HL-60/S4 treated with retinoic acid at 250 ng/mL for 4 days and 3 days (cell line): ENCODE results near the gene APOBEC3G.
"Not testable (repeated sequence)": the region's sequence is repeated elsewhere in the genome, so short reads cannot be mapped to it uniquely, and the experiment has no call there.

Source experiments
- in situ Hi-C: fragments of 300-500 bp; cut with MboI; formaldehyde crosslinking; loops from 2 replicates; pipeline ENCODE4 v1.7.0; 2022; ENCODE audit warnings: low sequenced_read_pairs

Gene APOBEC3G

DNA sequence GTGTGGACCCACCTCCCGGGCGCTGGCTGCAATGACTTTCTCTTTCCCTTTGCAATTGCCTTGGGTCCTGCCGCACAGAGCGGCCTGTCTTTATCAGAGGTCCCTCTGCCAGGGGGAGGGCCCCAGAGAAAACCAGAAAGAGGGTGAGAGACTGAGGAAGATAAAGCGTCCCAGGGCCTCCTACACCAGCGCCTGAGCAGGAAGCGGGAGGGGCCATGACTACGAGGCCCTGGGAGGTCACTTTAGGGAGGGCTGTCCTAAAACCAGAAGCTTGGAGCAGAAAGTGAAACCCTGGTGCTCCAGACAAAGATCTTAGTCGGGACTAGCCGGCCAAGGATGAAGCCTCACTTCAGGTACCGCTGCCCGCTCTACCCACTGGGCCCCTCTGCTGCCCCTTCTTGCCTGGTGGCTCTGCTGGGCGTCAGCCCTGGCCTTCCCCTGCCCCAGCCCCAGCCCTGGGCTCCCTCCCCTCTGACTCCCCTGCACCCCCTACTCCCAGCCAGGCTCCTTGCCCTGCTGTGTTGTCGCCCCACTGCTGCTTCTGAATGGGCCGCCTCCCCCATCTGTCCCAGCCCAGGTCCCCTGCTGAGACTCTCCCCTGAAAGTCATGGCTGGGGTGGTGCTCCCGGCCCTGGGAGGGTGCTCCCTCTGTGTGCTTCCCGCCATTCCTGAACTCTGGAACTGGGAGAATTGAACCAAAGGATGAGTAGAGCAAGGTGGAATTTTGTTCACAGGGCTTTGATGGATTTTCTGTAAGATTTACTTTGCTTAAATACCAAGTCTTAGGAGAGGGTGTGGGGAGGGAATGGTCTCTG lies at the start of gene APOBEC3G:
TSS of gene APOBEC3G (plus strand) at position 250 of the 815 bp plus-strand sequence. CDS start at position 337, 87 bp downstream.
- in situ Hi-C loops = not testable (repeated sequence)

DNA sequence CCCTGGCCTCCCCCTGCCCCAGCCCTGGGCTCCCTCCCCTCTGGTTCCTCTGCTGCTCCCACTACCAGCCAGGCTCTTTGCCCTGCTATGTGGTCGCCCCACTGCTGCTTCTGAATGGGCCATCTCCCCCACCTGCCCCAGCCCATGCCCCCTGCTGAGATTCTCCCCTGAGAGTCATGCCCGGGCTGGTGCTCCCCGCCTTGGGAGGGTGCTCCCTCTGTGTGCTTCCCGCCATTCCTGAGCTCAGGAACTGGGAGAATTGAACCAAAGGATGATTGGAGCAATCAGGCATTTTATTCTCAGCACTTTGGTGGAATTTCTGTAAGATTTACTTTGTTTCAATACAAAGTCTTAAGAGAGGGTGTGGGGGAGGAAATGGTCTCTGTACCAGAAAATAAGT lies 49.4 kb upstream of the APOBEC3G start:
- in situ Hi-C loops = no loop called here

DNA sequence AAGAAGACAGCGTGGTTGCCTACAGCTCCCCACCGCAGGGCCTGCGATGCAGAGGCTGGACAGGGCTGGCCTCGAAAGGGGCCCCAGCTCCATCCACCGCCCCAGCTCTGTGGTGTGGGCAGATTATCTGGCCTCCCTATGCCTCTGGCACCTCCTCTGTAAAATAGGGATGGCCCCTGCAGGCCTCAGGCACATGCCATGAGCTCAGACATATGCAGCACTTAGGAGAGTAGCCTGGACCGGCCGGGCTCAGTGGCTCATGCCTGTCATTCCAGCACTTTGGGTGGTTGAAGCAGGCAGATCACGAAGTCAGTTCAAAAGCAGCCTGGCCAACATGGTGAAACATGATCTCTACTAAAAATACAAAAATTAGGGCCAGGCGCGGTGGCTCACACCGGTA lies 48.8 kb upstream of the APOBEC3G start:
- in situ Hi-C loops = no loop called here

DNA sequence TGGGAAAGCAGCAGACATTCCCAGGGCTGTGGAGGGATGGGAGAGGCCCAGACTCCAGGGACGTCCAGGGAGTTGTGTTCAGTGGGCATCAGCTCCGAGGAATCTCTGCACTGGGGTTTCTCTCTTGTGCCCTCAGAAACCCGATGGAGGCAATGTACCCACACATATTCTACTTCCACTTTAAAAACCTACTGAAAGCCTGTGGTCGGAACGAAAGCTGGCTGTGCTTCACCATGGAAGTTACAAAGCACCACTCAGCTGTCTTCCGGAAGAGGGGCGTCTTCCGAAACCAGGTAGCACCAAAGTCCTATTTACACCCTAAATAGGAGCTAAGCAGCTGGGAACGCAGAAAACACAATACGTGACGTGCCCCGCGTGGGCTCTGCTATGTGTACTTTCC lies 47.8 kb upstream of the APOBEC3G start:
- in situ Hi-C loops = no loop called here

DNA sequence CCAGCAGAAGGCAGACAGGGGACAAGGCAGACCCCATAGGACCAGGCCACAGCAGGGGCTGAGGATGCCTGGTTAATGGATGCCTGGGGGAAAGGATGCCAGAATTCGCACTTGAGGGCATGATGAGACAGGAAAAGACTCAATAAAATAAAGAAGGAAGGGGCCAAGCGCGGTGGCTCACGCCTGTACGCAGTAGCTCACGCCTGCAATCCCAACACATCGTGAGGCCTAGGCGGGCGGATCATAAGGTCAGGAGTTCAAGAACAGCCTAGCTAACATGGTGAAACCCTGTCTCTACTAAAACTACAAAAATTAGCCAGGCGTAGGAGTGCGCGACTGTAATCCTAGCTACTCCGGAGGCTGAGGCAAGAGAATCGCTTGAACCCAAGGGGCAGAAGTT lies 46.4 kb upstream of the APOBEC3G start:
- in situ Hi-C loops = no loop called here

DNA sequence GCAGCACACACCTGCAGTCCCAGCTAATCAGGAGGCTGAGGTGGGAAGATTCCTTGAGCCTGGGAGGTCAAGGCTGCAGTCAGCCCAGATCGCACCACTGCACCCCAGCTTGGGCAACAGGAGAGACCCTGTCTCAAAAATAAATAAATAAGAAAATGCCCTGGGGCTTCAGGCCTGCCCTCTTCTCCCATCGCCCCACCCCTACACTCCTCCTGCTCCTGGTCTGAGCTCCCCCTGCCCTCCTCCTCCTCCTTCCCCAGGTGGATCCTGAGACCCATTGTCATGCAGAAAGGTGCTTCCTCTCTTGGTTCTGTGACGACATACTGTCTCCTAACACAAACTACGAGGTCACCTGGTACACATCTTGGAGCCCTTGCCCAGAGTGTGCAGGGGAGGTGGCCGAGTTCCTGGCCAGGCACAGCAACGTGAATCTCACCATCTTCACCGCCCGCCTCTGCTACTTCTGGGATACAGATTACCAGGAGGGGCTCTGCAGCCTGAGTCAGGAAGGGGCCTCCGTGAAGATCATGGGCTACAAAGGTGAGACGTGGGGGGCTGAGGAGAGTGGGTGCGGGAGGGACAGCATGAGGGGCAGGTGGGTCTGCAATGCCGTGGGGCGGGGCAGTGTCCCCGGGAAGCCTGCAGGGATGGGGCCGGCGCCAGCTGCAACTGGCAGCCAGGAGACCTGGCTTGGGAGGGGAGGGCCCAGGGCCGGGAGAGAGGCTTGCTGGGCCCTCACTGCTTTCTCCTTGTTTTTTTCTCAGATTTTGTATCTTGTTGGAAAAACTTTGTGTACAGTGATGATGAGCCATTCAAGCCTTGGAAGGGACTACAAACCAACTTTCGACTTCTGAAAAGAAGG lies 45.4 kb upstream of the APOBEC3G start:
- in situ Hi-C loops = not testable (repeated sequence)

DNA sequence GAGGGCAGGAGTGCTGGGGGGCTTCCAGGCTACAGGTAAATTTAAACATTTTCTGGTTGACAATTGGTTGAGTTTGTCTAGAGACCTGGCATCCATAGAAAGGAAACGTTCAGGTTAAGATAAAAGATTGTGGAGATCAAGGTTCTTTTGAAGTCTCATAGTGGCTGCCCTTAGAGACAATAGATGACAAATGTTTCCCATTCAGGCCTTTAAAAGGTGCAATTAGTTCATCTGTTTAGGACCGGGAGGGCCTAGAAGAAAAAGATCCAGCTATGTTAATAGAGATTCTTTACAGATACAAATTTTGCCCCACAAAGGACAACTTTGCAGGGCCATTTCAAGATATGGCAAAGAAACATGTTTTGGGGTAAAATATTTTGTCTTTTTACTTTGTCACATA lies 40.0 kb upstream of the APOBEC3G start:
- in situ Hi-C loops = not testable (repeated sequence)

DNA sequence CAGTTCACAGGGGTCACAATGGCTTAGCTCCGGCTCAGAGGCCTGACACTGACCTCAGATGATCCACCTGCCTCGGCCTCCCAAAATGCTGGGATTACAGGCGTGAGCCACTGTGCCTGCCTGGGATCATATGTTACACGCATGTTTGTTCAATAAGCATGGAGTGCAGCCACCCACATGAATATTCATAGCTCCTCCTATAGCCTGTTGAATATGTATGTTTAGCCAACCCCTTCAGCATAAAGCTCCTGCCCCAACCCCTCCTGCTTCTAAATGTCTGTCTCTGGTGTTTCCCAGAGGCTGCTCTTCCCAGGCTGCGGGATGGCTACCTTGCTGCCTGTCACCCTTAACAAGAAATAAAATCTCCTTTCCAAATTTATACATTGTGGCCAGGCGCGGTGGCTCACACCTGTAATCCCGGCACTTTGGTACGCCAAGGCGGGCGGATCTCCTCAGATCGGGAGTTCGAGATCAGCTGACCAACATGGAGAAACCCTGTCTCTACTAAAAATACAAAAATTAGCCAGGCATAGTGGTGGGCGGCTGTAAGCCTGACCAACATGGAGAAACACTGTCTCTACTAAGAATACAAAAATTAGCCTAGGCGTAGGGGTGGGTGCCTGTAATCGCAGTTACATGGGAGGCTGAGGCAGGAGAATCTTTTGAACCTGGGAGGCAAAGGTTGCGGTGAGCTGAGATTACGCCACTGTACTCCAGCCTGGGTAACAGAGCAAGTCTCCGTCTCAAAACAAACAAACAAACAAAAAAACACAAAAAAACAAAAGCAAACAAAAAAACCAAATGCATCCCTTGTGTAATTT lies 37.6 kb upstream of the APOBEC3G start:
- in situ Hi-C loops = no loop called here

DNA sequence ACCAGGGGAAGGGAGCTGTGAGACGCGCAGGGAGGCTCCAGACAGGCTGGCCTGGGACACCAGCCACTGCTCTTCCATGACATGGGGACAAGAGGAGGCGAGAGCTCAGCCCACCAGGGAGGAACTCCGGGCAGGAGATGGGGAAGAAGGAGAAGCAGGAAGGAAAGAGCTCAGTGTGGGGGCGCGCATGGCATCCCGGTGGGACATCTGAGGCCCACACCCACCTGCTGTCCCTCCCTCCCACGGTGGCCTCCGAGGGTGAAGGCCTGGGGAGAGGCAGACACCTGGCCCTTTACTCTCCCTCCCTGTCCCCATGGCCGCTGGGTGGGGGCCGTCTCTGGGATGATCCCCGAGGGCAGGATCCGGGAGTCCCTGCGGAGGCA lies 36.9 kb upstream of the APOBEC3G start:
- in situ Hi-C loops = not testable (repeated sequence)

DNA sequence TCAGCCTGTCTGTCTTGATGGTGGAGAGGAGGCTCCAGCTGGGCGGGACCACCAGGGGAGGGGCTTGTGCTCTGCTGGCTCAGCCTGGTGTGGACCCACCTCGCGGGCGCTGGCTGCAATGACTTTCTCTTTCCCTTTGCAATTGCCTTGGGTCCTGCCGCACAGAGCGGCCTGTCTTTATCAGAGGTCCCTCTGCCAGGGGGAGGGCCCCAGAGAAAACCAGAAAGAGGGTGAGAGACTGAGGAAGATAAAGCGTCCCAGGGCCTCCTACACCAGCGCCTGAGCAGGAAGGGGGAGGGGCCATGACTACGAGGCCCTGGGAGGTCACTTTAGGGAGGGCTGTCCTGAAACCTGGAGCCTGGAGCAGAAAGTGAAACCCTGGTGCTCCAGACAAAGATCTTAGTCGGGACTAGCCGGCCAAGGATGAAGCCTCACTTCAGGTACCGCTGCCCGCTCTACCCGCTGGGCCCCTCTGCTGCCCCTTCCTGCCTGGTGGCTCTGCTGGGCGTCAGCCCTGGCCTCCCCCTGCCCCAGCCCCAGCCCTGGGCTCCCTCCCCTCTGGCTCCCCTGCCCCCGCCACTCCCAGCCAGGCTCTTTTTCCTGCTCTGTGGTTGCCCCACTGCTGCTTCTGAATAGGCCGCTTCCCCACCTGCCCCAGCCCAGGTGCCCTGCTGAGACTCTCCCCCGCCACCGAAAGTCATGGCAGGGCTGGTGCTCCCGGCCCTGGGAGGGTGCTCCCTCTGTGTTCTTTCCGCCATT lies 36.4 kb upstream of the APOBEC3G start, which contains the start of gene APOBEC3F:
TSS of gene APOBEC3F (plus strand) at position 327 of the 759 bp plus-strand sequence. CDS start at position 424, 97 bp downstream.
- in situ Hi-C loops = not testable (repeated sequence)

DNA sequence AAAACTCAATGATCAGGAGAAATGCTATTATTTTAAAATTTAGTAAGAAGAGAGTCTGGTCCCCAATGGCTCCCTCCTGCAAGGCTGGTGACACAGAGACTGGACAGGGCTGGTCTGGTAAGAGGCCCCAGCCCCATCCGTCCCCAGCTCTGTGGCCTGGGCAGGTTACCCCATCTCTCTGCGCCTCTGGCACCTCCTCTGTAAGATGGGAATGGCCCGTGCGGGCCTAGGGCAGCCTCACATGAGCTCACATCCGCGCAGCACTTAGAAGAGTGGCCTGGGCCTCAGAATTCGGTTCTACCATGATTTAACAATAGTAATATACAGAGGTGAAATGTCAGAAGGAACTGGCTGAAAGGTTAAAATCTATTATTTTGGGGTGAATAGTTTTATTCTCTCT lies 35.2 kb upstream of the APOBEC3G start:
- in situ Hi-C loops = no loop called here

DNA sequence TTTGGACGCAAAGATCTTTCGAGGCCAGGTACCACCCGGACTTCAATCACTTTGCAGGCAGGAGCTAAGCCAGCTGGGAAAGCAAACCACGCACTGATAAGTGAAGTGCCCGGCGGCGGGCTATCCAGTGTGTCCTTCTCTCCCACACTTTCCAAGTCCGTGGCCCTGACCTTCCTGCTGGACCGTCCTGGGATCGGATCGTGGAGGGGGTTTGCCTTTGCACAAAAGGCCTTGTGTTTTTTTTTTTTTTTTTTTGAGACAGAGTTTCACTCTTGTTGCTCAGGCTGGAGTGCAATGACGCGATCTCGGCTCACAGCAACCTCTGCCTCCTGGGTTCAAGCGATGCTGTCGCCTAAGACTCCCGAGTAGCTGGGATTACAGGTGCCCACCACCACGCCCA lies 34.0 kb upstream of the APOBEC3G start:
- in situ Hi-C loops = not testable (repeated sequence)

DNA sequence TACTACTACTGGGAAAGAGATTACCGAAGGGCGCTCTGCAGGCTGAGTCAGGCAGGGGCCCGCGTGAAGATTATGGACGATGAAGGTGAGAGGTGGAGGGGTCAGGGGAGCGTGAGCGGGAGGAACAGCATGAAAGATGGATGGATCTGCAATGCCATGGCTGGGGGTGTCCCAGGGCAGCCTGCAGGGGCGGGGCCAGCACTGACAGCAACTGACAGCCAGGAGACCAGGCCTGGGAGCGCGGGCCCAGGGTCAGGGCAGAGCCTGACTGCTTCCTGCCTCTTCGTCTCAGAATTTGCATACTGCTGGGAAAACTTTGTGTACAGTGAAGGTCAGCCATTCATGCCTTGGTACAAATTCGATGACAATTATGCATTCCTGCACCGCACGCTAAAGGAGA lies 31.9 kb upstream of the APOBEC3G start:
- in situ Hi-C loops = not testable (repeated sequence)

DNA sequence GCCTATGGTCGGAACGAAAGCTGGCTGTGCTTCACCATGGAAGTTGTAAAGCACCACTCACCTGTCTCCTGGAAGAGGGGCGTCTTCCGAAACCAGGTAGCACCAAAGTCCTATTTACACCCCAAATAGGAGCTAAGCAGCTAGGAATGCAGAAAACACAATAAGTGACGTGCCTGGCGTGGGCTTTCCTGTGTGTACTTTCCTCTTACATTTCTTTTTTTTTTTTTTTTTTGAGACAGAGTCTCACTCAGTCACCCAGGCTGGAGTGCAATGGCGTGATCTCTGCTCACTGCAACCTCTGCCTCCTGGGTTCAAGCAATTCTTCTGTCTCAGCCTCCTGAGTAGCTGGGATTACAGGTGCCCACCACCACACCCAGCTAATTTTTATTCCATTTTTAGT lies 27.6 kb upstream of the APOBEC3G start:
- in situ Hi-C loops = not testable (repeated sequence)

DNA sequence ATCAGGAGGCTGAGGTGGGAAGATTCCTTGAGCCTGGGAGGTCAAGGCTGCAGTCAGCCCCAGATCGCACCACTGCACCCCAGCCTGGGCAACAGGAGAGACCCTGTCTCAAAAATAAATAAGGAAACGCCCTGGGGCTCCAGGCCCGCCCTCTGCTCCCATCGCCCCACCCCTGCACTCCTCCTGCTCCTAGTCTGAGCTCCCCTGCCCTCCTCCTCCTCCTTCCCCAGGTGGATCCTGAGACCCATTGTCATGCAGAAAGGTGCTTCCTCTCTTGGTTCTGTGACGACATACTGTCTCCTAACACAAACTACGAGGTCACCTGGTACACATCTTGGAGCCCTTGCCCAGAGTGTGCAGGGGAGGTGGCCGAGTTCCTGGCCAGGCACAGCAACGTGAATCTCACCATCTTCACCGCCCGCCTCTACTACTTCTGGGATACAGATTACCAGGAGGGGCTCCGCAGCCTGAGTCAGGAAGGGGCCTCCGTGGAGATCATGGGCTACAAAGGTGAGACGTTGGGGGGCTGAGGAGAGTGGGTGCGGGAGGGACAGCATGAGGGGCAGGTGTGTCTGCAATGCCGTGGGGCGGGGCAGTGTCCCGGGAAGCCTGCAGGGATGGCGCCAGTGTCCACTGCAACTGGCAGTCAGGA lies 25.1 kb upstream of the APOBEC3G start:
- in situ Hi-C loops = not testable (repeated sequence)

DNA sequence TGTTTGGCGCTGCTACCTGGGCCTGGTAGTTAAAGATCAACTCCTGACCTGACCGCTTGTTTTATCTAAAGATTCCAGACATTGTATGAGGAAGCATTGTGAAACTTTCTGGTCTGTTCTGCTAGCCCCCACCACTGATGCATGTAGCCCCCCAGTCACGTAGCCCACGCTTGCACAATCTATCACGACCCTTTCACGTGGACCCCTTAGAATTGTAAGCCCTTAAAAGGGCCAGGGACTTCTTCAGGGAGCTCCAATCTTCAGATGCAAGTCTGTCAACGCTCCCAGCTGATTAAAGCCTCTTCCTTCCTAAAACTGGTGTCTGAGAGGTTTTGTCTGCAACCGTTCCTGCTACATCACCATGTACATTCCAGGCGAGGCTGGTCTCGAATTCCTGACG lies 21.4 kb upstream of the APOBEC3G start:
- in situ Hi-C loops = no loop called here

DNA sequence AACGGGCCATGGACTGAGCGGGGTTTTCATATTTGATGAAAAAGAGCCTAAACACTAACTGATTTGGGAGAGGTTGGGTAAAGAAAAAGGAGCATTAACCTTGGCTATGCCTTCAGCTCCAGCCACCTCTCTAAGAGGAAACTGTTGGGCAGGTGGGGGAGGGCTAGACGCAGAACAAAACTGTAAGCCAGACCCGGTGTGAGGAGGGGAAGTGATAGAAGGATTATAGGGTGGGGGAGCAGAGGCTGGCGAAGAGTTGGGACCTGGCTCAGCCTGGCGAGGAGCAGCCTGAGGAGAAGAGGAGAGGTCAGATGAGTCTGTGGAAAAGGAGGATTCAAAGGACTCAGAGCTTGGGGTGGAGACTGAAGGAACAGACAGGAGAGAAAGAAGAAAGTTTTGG lies 15.8 kb upstream of the APOBEC3G start:
- in situ Hi-C loops = not testable (repeated sequence)

DNA sequence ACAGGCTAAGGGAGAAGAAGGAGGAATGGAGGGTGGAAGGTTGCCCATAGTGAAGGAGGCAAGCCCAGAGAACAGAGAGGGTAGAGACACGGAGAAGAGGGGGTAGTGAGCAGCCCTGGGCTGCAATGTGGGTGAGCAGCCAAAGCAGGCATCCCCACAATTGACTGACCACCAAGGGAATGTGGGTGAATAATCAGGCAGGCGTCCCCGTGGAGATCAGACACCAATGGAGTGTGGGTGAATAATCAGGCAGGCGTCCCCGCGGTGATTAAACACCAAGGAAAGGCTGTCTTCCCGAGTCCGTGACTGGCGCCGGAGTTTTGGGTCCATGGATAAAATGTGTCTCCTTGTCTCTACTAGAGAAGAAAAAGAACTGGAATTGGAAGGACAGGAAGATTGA lies 15.1 kb upstream of the APOBEC3G start:
- in situ Hi-C loops = not testable (repeated sequence)

DNA sequence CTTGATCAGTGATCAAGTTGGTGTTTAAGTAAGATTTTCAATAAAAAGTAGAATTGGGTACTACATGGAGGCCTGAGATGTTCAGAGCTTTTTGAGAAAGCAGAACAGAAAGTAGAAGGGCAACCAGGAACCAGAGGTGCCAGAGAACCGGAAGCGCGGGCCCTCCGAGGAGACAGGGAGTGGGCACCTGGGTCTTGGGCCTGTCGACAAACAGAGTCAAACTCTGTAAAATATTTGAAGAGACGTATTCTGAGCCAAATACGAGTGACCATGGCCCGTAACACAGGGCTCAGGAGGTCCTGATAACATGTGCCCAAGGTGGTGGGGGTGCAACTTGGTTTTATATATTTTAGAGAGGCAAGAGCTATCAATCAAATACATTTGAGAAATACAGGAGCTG lies 13.2 kb upstream of the APOBEC3G start:
- in situ Hi-C loops = not testable (repeated sequence)
